Endodermal cell (in vitro differentiated cells): ENCODE data around the gene METTL2B. TPM values are rescaled to one million over a fixed set of nuclear protein-coding genes. Genes with fewer than 3 reads are reported as not detected.
A peak's percentile ranks its signal among the peaks of the same experiment; 100 is the strongest.
"Not testable (repeated sequence)": the region's sequence is repeated elsewhere in the genome, so short reads cannot be mapped to it uniquely, and the experiment has no call there.

Experiments
- DNase-seq: peaks from one replicate; pipeline ENCODE4 v3.0.0-alpha.2; 2017
- H3K27ac ChIP-seq: 2 replicates; pipeline ENCODE4 v1.5.1; 2013; ENCODE audit warnings: mild to moderate bottlenecking, low read depth, low read length, moderate library complexity
- H3K27me3 ChIP-seq: 2 replicates; pipeline ENCODE4 v1.6.1; 2013; ENCODE audit warnings: mild to moderate bottlenecking, low read length, moderate library complexity; ENCODE audit not compliant: insufficient read depth, control insufficient read depth, poor library complexity, severe bottlenecking
- H3K36me3 ChIP-seq: 2 replicates; pipeline ENCODE4 v1.7.0; 2013; ENCODE audit warnings: mild to moderate bottlenecking, low read length, moderate library complexity; ENCODE audit not compliant: control insufficient read depth, insufficient read depth
- H3K4me1 ChIP-seq: one replicate; pipeline ENCODE4 v1.7.0; 2013; ENCODE audit warnings: low read length; ENCODE audit not compliant: control insufficient read depth, insufficient read depth
- H3K4me3 ChIP-seq: 2 replicates; pipeline ENCODE4 v1.5.1; 2013; ENCODE audit warnings: mild to moderate bottlenecking, low read length, moderate library complexity
- H3K9ac ChIP-seq: 2 replicates; pipeline ENCODE4 v1.6.1; 2013; ENCODE audit warnings: mild to moderate bottlenecking, low read length, moderate library complexity; ENCODE audit not compliant: poor library complexity, severe bottlenecking; ENCODE audit errors: extremely low read depth
- H3K9me3 ChIP-seq: 2 replicates; pipeline ENCODE4 v1.6.1; 2013; ENCODE audit warnings: mild to moderate bottlenecking, low read length, moderate library complexity; ENCODE audit not compliant: control insufficient read depth
- H3K27ac Mint-ChIP-seq: 2 replicates; pipeline ENCODE4 v1.8.0; 2020; ENCODE audit warnings: mixed read lengths
- H3K27me3 Mint-ChIP-seq: 2 replicates; pipeline ENCODE4 v1.8.0; 2021; ENCODE audit warnings: mild to moderate bottlenecking, mixed read lengths; ENCODE audit not compliant: insufficient read depth
- H3K36me3 Mint-ChIP-seq: 2 replicates; pipeline ENCODE4 v1.8.0; 2020; ENCODE audit warnings: low read depth, mixed read lengths
- H3K4me1 Mint-ChIP-seq: 2 replicates; pipeline ENCODE4 v1.8.0; 2020; ENCODE audit warnings: mixed read lengths
- H3K4me3 Mint-ChIP-seq: 2 replicates; pipeline ENCODE4 v1.8.0; 2020; ENCODE audit warnings: mild to moderate bottlenecking, moderate library complexity, mixed read lengths
- H3K9me3 Mint-ChIP-seq: 2 replicates; pipeline ENCODE4 v1.8.0; 2020; ENCODE audit warnings: mild to moderate bottlenecking, mixed read lengths
- WGBS, 2 experiments: methylation state at CpG; one replicate each; pipeline versions ENCODE4 v1.1.5 to v1.1.7; 2013; ENCODE audit warnings: missing lambda C conversion rate in 2 of 2, mixed read lengths in 1 of 2; ENCODE audit not compliant: insufficient coverage in 1 of 2, insufficient read length in 1 of 2; 5-methylcytosine and 5-hydroxymethylcytosine counted together
- total RNA-seq, 2 donors: library from RNA; stranded (reverse); fragmentation: NEBNext Ultra II Directional in 1 of 2; extraction: Animal tissue kit (Norgen Biotek cat#: 25700) in 1 of 2; gene quantifications; 2 replicates in 1 of 2; 3 replicates in 1 of 2; pipeline ENCODE4 v1.2.1, GENCODE V29; 2021
- TF ChIP-seq, protein P1 (sequence below): fragments of 200-600 bp; sonication (generic); conservative IDR thresholded peaks from 2 replicates; pipeline ENCODE4 v1.5.0; 2021; ENCODE audit warnings: antibody characterized with exemption, mild to moderate bottlenecking

METTL2B gene
- total RNA-seq, 2 donors from 2014 or later, result 39.8 to 50.5 TPM

DNA sequence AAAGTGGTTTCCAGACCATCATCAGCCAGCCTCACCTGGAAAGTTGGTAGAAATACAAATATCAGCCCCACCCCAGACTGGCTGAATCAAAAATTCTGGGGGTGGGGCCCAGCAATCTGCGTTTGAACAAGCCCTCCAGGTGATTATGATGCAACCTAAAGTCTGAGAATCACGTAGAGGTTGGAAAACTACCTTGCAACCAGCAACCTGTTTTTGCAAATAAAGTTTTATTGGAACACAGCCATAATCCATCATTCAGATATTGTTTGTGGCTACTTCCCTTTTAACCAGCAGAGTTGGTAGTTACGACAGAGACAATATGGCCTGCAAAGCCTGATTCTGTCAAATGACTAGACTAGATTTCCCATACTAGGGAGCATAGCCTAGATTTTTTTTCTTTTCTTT is 49.5 kb downstream of the METTL2B start:
- H3K9me3 ChIP-seq, H3K4me3 ChIP-seq, H3K9ac ChIP-seq, H3K27me3 ChIP-seq, H3K27me3 Mint-ChIP-seq, H3K9me3 Mint-ChIP-seq, DNase-seq, H3K27ac ChIP-seq, H3K4me1 ChIP-seq, H3K36me3 ChIP-seq, H3K36me3 Mint-ChIP-seq, H3K27ac Mint-ChIP-seq, H3K4me3 Mint-ChIP-seq: not testable (repeated sequence)
- H3K4me1 Mint-ChIP-seq, result peaks cover 11% of the 10 kb centered on the region
- WGBS, 2 experiments, result 99% methylated on average over 2 of the region's 3 CpGs; no CpG with 5 or more reads in 1 of the 2 experiments

DNA sequence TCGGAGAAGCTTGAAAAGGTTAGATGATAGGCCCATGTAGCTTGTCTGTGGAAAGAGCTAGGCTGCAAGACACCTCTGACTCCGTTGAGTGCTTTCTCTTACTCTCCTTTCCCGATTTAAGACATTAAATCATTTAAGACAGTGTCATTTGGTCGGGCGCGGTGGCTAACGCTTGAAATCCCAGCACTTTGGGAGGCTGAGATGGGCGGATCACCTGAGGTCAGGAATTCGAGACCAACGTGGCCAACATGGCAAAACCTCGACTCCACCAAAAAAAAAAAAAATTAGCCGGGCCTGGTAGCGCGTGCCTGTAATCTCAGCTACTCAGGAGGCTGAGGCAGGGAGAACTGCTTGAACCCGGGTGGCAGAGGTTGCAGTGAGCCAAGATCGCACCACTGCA is 52.6 kb downstream of the METTL2B start:
- Mint-ChIP-seq H3K4me1 (peaks cover 19% of the 10 kb centered on the region), H3K36me3 (peaks cover 14% of the 10 kb centered on the region)
- H3K9me3 Mint-ChIP-seq, H3K9me3 ChIP-seq, H3K27ac Mint-ChIP-seq, H3K9ac ChIP-seq, DNase-seq, H3K4me3 Mint-ChIP-seq, H3K27ac ChIP-seq, H3K4me1 ChIP-seq, H3K4me3 ChIP-seq, H3K27me3 ChIP-seq, H3K27me3 Mint-ChIP-seq, H3K36me3 ChIP-seq: not testable (repeated sequence)
- 97 to 98% methylated on average over 10 to 16 of the region's 16 CpGs for WGBS, 2 experiments

DNA sequence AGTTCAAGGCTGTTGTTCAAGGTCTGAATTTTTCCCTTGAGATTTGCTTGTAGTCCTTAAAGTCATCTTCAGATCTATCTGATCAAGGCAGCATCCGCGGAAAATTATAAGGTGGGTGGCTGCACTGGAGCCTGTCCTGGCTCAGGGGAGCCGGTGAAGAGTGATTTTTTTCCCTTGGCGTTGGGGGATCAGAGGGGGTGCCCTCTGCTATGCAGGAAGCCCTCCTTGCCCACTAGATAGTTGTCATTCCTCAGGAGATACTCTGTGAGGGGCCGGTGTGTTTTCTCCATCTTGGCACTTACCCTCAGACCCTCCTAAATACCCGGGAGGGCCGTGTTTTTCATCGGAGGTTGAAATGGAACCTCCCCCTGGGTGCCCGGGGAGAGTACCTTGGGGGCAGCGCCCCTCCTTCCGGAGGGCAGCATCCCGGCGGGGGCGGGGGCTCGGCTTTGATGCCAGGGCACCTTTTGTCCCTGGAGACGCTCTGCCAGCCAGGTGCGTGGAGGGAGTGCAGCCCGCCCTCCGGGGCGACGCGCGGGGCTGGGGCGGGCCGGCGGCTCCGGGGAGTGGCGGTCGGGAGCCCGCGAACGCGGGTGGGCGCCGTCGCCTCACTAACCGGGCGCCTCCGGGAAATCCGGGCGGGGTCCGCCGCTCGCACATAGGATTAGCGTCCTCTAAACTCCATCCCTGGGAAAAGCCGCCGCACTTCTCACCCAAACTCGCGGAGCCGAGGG is 53.7 kb downstream of the METTL2B start:
- Mint-ChIP-seq H3K4me3 (peak overlapping the region; percentile 90), H3K36me3 (peaks cover 19% of the 10 kb centered on the region), H3K4me1 (peaks cover 19% of the 10 kb centered on the region), H3K27ac (peak overlapping the region; percentile 88)
- H3K36me3 ChIP-seq, H3K27ac ChIP-seq, H3K9me3 ChIP-seq, H3K9me3 Mint-ChIP-seq, H3K27me3 Mint-ChIP-seq, H3K4me1 ChIP-seq, H3K27me3 ChIP-seq: not testable (repeated sequence)
- WGBS, 2 experiments, result 5 to 18% methylated on average over 5 to 49 of the region's 50 CpGs
- H3K9ac ChIP-seq, result peak overlapping the region; percentile 85
- H3K4me3 ChIP-seq, result peak overlapping the region; percentile 78
- DNase-seq, result peak; percentile 55

DNA sequence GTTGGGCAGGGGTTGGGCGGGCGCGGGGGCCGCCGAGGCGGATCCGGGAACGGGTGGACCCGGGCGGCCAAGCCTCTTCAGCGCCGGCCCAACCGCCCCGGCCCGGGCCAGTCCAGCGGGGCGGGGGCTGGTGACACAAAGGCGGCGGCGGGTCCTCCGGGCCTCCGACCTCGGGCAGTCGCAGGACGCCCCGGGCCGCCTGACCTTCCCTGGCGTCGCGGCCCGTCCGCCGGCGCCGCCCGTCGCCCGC is 54.2 kb downstream of the METTL2B start:
- H3K9me3 Mint-ChIP-seq, result peaks cover 2% of the 10 kb centered on the region
- Histone ChIP-seq H3K36me3 (peaks cover 14% of the 10 kb centered on the region), H3K9me3 (no peaks in the 10 kb centered on the region), H3K27ac (no peak overlapping the region), H3K4me3 (peak overlapping the region; percentile 78), H3K27me3 (no peaks in the 10 kb centered on the region), H3K9ac (peak overlapping the region; percentile 85), H3K4me1 (no peaks in the 10 kb centered on the region)
- WGBS, 2 experiments, result 0% methylated on average over 8 to 38 of the region's 38 CpGs
- DNase-seq, result no peak
- H3K27me3 Mint-ChIP-seq, result no peaks in the 10 kb centered on the region
- H3K27ac Mint-ChIP-seq, result no peak overlapping the region
- peak overlapping the region; percentile 90 for H3K4me3 Mint-ChIP-seq
- peaks cover 23% of the 10 kb centered on the region for H3K36me3 Mint-ChIP-seq
- TF ChIP-seq, protein P1, sequence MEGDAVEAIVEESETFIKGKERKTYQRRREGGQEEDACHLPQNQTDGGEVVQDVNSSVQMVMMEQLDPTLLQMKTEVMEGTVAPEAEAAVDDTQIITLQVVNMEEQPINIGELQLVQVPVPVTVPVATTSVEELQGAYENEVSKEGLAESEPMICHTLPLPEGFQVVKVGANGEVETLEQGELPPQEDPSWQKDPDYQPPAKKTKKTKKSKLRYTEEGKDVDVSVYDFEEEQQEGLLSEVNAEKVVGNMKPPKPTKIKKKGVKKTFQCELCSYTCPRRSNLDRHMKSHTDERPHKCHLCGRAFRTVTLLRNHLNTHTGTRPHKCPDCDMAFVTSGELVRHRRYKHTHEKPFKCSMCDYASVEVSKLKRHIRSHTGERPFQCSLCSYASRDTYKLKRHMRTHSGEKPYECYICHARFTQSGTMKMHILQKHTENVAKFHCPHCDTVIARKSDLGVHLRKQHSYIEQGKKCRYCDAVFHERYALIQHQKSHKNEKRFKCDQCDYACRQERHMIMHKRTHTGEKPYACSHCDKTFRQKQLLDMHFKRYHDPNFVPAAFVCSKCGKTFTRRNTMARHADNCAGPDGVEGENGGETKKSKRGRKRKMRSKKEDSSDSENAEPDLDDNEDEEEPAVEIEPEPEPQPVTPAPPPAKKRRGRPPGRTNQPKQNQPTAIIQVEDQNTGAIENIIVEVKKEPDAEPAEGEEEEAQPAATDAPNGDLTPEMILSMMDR, result no peak
- H3K4me1 Mint-ChIP-seq, result peaks cover 18% of the 10 kb centered on the region

DNA sequence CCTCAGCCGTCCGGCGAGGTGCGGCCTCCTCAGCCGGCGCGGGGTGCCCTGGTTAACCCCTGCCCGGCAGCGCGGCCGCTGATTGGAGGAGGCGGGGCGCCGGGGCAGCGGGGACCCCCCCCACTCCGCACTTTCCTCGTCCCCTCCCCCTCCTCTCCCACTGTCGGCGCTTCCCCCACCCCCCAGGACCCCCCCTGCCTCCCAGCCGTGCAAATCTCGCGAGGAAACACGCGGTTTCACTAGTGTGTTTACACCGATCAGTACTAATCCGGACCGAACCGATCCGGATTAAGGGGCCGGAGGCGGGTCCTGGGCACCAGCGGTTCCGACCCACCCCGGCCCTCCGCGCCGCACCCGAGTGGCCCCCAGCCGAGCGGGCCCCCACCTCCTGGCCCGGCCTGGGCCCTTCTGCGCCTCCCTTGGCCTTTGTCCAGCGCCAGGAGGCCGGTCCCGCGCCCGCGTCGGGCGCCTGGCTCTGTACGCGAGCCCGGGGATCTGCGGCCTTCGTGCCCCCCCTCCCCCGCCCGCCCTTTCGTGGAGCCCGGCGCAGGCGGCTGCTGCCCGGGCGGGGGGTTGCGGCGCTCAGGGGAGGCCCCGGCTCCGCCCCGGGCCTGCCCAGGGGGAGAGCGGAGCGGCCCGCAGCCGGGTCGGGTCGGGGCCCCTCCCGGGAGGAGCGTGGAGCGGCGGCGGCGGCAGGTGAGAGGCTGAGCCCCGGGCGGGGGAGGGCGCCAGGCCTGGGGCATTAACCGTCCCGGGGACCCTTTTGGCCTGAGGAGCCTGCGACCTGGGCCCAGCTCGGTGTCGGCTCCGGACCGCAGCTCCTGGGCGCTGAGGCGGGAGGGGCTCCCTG is 54.8 kb downstream of the METTL2B start:
- H3K4me1 Mint-ChIP-seq, result peaks cover 18% of the 10 kb centered on the region
- peak overlapping the region; percentile 10 for H3K27ac Mint-ChIP-seq
- not testable (repeated sequence) for H3K27me3 ChIP-seq, H3K9me3 ChIP-seq, H3K9me3 Mint-ChIP-seq, H3K4me1 ChIP-seq, H3K27me3 Mint-ChIP-seq
- DNase-seq, result peak; percentile 91
- peak overlapping the region; percentile 85 for H3K9ac ChIP-seq
- peaks cover 14% of the 10 kb centered on the region for H3K36me3 ChIP-seq
- H3K4me3 Mint-ChIP-seq, result peak overlapping the region; percentile 90
- peaks cover 23% of the 10 kb centered on the region for H3K36me3 Mint-ChIP-seq
- H3K27ac ChIP-seq, result peak overlapping the region; percentile 88
- H3K4me3 ChIP-seq, result peak overlapping the region; percentile 90
- 0 to 1% methylated on average over 32 to 91 of the region's 92 CpGs for WGBS, 2 experiments

DNA sequence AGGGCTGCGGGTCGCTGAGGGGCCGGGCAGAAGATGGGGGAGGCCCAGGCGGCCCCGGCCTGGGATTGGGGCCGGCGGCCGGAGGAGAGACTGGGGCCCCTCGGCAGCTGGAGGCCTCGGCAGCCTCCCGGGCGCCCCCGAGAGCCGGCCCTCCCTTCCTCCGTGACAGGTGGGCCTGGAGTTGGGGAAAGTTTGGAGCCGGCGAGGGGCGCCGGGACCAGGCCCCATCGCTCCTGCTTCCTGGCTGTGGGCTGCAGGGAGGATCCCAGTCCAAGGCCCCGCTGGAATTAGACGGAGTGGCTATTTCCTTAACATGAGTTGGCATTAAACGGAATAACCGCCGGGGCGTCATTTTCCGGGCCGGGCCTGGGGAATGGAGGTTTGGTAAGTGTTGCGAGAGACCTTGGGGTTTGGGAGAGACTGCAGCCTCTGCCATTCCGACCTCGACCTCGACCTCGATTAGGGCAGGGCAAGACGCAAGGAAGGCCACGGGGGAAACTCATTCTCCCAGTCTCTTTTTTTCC is 55.5 kb downstream of the METTL2B start:
- peaks cover 14% of the 10 kb centered on the region for H3K36me3 ChIP-seq
- H3K9ac ChIP-seq, result peak overlapping the region; percentile 85
- H3K27ac Mint-ChIP-seq, result peak overlapping the region; percentile 89
- H3K4me3 Mint-ChIP-seq, result peak overlapping the region; percentile 90
- H3K27me3 Mint-ChIP-seq, H3K9me3 Mint-ChIP-seq, H3K4me1 ChIP-seq, H3K27me3 ChIP-seq, H3K9me3 ChIP-seq, H3K27ac ChIP-seq: not testable (repeated sequence)
- peaks cover 18% of the 10 kb centered on the region for H3K4me1 Mint-ChIP-seq
- WGBS, 2 experiments, result 0% methylated on average over 12 to 25 of the region's 35 CpGs
- peak; percentile 79 for DNase-seq
- peaks cover 25% of the 10 kb centered on the region for H3K36me3 Mint-ChIP-seq
- H3K4me3 ChIP-seq, result peak overlapping the region; percentile 90
